HepG2 (cell line): ENCODE measurements around the gene LZTS2. TPM values are rescaled to one million over a fixed set of nuclear protein-coding genes. Genes with fewer than 3 reads are reported as not detected.

Experiments
- ASH2L ChIP-seq: fragments of 300-600, 200-600 bp; sonication (generic); IDR thresholded peaks from 2 replicates; pipeline ENCODE4 v1.7.0; 2017; ENCODE audit warnings: low read depth, mild to moderate bottlenecking, moderate library complexity, mixed read lengths, low read length; ENCODE audit not compliant: insufficient read length
- DZIP1 ChIP-seq: sonication (generic); formaldehyde crosslinking; IDR thresholded peaks from 2 replicates; pipeline ENCODE4 v1.5.0; 2020; ENCODE audit warnings: mild to moderate bottlenecking, missing genetic modification reagents
- GLI4 ChIP-seq: sonication (generic); formaldehyde crosslinking; IDR thresholded peaks from 2 replicates; pipeline ENCODE4 v1.5.1; 2020; ENCODE audit warnings: missing genetic modification reagents, mild to moderate bottlenecking, moderate library complexity, borderline replicate concordance
- GMEB2 ChIP-seq: IDR thresholded peaks from 2 replicates; pipeline ENCODE4 v1.6.1; 2016; ENCODE audit warnings: missing biosample characterization, missing genetic modification reagents, low read depth
- HHEX ChIP-seq: IDR thresholded peaks from 2 replicates; pipeline ENCODE4 v1.6.1; 2016; ENCODE audit warnings: control low read depth
- HNF1B ChIP-seq: sonication (generic); formaldehyde crosslinking; IDR thresholded peaks from 2 replicates; pipeline ENCODE4 v1.5.1; 2020; ENCODE audit warnings: mild to moderate bottlenecking, moderate library complexity, missing genetic modification reagents
- HOXD1 ChIP-seq: sonication (generic); formaldehyde crosslinking; IDR thresholded peaks from 2 replicates; pipeline ENCODE4 v1.5.0; 2020; ENCODE audit warnings: missing genetic modification reagents
- KLF12 ChIP-seq: sonication (generic); formaldehyde crosslinking; IDR thresholded peaks from 2 replicates; pipeline ENCODE4 v1.4.0; 2020; ENCODE audit warnings: missing genetic modification reagents, borderline replicate concordance
- MTA3 ChIP-seq: sonication (generic); formaldehyde crosslinking; IDR thresholded peaks from 2 replicates; pipeline ENCODE4 v1.4.0; 2020; ENCODE audit warnings: missing genetic modification reagents
- PHF20 ChIP-seq: sonication (generic); formaldehyde crosslinking; IDR thresholded peaks from 2 replicates; pipeline ENCODE4 v1.5.0; 2020; ENCODE audit warnings: mild to moderate bottlenecking, missing genetic modification reagents
- SMAD3 ChIP-seq: sonication (generic); formaldehyde crosslinking; IDR thresholded peaks from 2 replicates; pipeline ENCODE4 v1.4.0; 2020; ENCODE audit warnings: missing genetic modification reagents
- SMC3 ChIP-seq: IDR thresholded peaks from 2 replicates; pipeline ENCODE4 v1.6.1; 2011; ENCODE audit warnings: low read length, improper control_type of control experiment
- SRSF1 ChIP-seq: fragments of 200-400 bp; formaldehyde crosslinking; optimal IDR thresholded peaks from 2 replicates; pipeline ENCODE3; 2017; ENCODE audit warnings: mild to moderate bottlenecking, low read depth, low read length, moderate library complexity
- TFE3 ChIP-seq: IDR thresholded peaks from 2 replicates; pipeline ENCODE4 v1.6.1; 2016
- ZBTB25 ChIP-seq: IDR thresholded peaks from 2 replicates; pipeline ENCODE4 v1.6.1; 2018; ENCODE audit warnings: missing genetic modification reagents
- ZNF12 ChIP-seq: sonication (generic); formaldehyde crosslinking; IDR thresholded peaks from 2 replicates; pipeline ENCODE4 v1.5.0; 2020; ENCODE audit warnings: missing genetic modification reagents
- ZNF44 ChIP-seq: sonication (generic); formaldehyde crosslinking; IDR thresholded peaks from 2 replicates; pipeline ENCODE4 v1.5.1; 2020; ENCODE audit warnings: mild to moderate bottlenecking, missing genetic modification reagents
- ZNF614 ChIP-seq: IDR thresholded peaks from 2 replicates; pipeline ENCODE4 v1.6.1; 2018; ENCODE audit warnings: missing biosample characterization, missing genetic modification reagents, inconsistent platforms, borderline replicate concordance
- ZNF629 ChIP-seq: sonication (generic); formaldehyde crosslinking; conservative IDR thresholded peaks from 2 replicates; pipeline ENCODE4 v1.5.0; 2020; ENCODE audit warnings: missing genetic modification reagents
- ZNF740 ChIP-seq: sonication (generic); formaldehyde crosslinking; IDR thresholded peaks from 2 replicates; pipeline ENCODE4 v1.4.0; 2020; ENCODE audit warnings: missing genetic modification reagents
- ZNF772 ChIP-seq: sonication (generic); formaldehyde crosslinking; IDR thresholded peaks from 2 replicates; pipeline ENCODE4 v1.5.0; 2020; ENCODE audit warnings: mild to moderate bottlenecking, missing genetic modification reagents
- polyA plus RNA-seq, 8 experiments: library from polyadenylated mRNA; depleted of rRNA in 3 of 8; stranded (reverse) in 7 of 8; unstranded in 1 of 8; fragments of >200 nt; fragmentation: Illumina TruSeq in 4 of 8; extraction: Trizol in 4 of 8; gene quantifications; 2 replicates each; pipeline versions ENCODE4 v1.2.1 to v1.2.3, GENCODE V29; 2011 to 2016; ENCODE audit warnings: low read depth in 4 of 8, missing spikeins in 1 of 8, mixed read lengths in 1 of 8; ENCODE audit not compliant: insufficient read depth in 1 of 8
- total RNA-seq, 5 experiments: library from RNA; depleted of rRNA; stranded (reverse); fragments of >200 nt; fragmentation: Illumina TruSeq; extraction: Trizol; gene quantifications; 2 replicates each; pipeline ENCODE4 v1.2.3, GENCODE V29; 2016; ENCODE audit warnings: low read depth in 1 of 5

LZTS2 gene
- total and polyA plus RNA-seq, 2 of the 13 experiments (the other 11 are each of a cell fraction or from before 2014, with no cell fraction given) = 43.6 to 65.6 TPM

GRCh38 chr10:100998183-100998990 lies 1.2 kb upstream of the LZTS2 start (continued):
- TF ChIP-seq ZNF772 (CRISPR knock-in tag) (no peak), PHF20 (CRISPR knock-in tag) (peak; percentile 7; the same call in 1 of the 2 replicates), ZNF629 (no peak; the same call in 1 of the 2 replicates), ZNF12 (CRISPR knock-in tag) (no peak), GLI4 (CRISPR knock-in tag) (no peak), ZNF614 (CRISPR knock-in tag) (no peak), GMEB2 (no peak), HNF1B (CRISPR knock-in tag) (peak; percentile 63; the same call in 1 of the 2 replicates), ZBTB25 (CRISPR knock-in tag) (no peak), ASH2L (no peak), SMAD3 (CRISPR knock-in tag) (no peak), KLF12 (CRISPR knock-in tag) (no peak), SMC3 (no peak), HHEX (CRISPR knock-in tag) (no peak), MTA3 (CRISPR knock-in tag) (no peak), DZIP1 (CRISPR knock-in tag) (no peak), TFE3 (CRISPR knock-in tag) (no peak), SRSF1 (no peak), ZNF740 (CRISPR knock-in tag) (no peak; the same call in 1 of the 2 replicates), ZNF44 (0 out of 2 replicates have a peak, but pooled peaks have one; percentile 4), HOXD1 (CRISPR knock-in tag) (no peak)
